ENCODE measurements around the gene ZNF587B. TPM values are rescaled to one million over a fixed set of nuclear protein-coding genes. Genes with fewer than 3 reads are reported as not detected.
"Not testable (repeated sequence)": the region's sequence is repeated elsewhere in the genome, so short reads cannot be mapped to it uniquely, and the experiment has no call there.

Gene ZNF587B
- total and polyA plus RNA-seq, 4 experiments from 2014 or later = 0.27 to 29.0 (median 15.3) TPM

GRCh38 chr19:57825511-57825910 lies 4.6 kb upstream of the ZNF587B start:
- Mint-ChIP-seq H3K27me3 (no peaks in the 10 kb centered on the region), H3K4me3 (no peak overlapping the region), H3K4me1 (peaks cover 29 to 72% (median 41%) of the 10 kb centered on the region in 4 donors), H3K9me3 (no peaks in the 10 kb centered on the region), H3K27ac (no peak overlapping the region), H3K36me3 (peaks cover 37 to 54% of the 10 kb centered on the region in 2 donors)
- Histone ChIP-seq H3K27ac (ENCODE audit: low read depth, low read length) (no peak overlapping the region), H3K4me1 (ENCODE audit: insufficient read depth, low read length) (peaks cover 9% of the 10 kb centered on the region), H3K36me3 (ENCODE audit: insufficient read depth, low read length) (no peaks in the 10 kb centered on the region), H3K4me3 (ENCODE audit: low read length in 2 of 2) (no peak overlapping the region), H3K9me3 (ENCODE audit: control insufficient read depth in 1 of 2, low read length in 2 of 2) (no peaks in the 10 kb centered on the region), H3K27me3 (ENCODE audit: insufficient read depth, low read length) (no peaks in the 10 kb centered on the region)
- intact Hi-C loops (cut with micrococcal nuclease) = no loop called here
- no peak for DNase-seq
- POLR2A ChIA-PET (ENCODE audit: partially characterized antibody) = interaction anchor here (1.5 kb wide), 1 partner anchor 25 kb away, joined by 3 read pairs; no protein-coding TSS in a partner anchor
- CTCF ChIA-PET (ENCODE audit: partially characterized antibody) = no interaction called here

GRCh38 chr19:57829316-57829715 lies 783 bp upstream of the ZNF587B start:
- no peaks in the 10 kb centered on the region for H3K27me3 ChIP-seq (ENCODE audit: insufficient read depth, low read length)
- no peaks in the 10 kb centered on the region for H3K36me3 ChIP-seq (ENCODE audit: insufficient read depth, low read length)
- no peak overlapping the region for H3K4me3 ChIP-seq (ENCODE audit: low read length in 2 of 2)
- no peaks in the 10 kb centered on the region for H3K9me3 ChIP-seq (ENCODE audit: control insufficient read depth in 1 of 2, low read length in 2 of 2)
- H3K4me1 ChIP-seq (ENCODE audit: insufficient read depth, low read length) = no peaks in the 10 kb centered on the region
- Mint-ChIP-seq H3K9me3 (no peaks in the 10 kb centered on the region), H3K4me1 (peaks cover 9 to 46% (median 23%) of the 10 kb centered on the region in 4 donors), H3K27me3 (no peaks in the 10 kb centered on the region), H3K36me3 (peaks cover 32 to 40% of the 10 kb centered on the region in 2 donors), H3K4me3 (no peak overlapping the region), H3K27ac (no peak overlapping the region)
- ChIA-PET CTCF (ENCODE audit: partially characterized antibody) (no interaction called here), POLR2A (ENCODE audit: partially characterized antibody) (no interaction called here)
- no peak for DNase-seq
- no peak overlapping the region for H3K27ac ChIP-seq (ENCODE audit: low read depth, low read length)
- intact Hi-C loops (cut with micrococcal nuclease) = no loop called here

GRCh38 chr19:57836991-57837390 lies 6.9 kb downstream of the ZNF587B start:
- H3K27ac ChIP-seq (ENCODE audit: low read depth, low read length); H3K4me3 ChIP-seq (ENCODE audit: low read length in 2 of 2); H3K27me3 Mint-ChIP-seq; H3K36me3 ChIP-seq (ENCODE audit: insufficient read depth, low read length); H3K9me3 ChIP-seq (ENCODE audit: control insufficient read depth in 1 of 2, low read length in 2 of 2); POLR2A ChIA-PET (ENCODE audit: partially characterized antibody); H3K27ac Mint-ChIP-seq; H3K9me3 Mint-ChIP-seq; H3K4me3 Mint-ChIP-seq; H3K4me1 ChIP-seq (ENCODE audit: insufficient read depth, low read length); intact Hi-C loops (cut with micrococcal nuclease); H3K27me3 ChIP-seq (ENCODE audit: insufficient read depth, low read length); CTCF ChIA-PET (ENCODE audit: partially characterized antibody); DNase-seq: not testable (repeated sequence)
- peaks cover 4 to 19% (median 9%) of the 10 kb centered on the region in 4 donors for H3K4me1 Mint-ChIP-seq
- peaks cover 15 to 36% of the 10 kb centered on the region in 2 donors for H3K36me3 Mint-ChIP-seq

GRCh38 chr19:57838622-57839191 lies 8.6 kb downstream of the ZNF587B start:
- POLR2A ChIA-PET (ENCODE audit: partially characterized antibody); H3K9me3 Mint-ChIP-seq; H3K27me3 ChIP-seq (ENCODE audit: insufficient read depth, low read length); H3K27ac ChIP-seq (ENCODE audit: low read depth, low read length); intact Hi-C loops (cut with micrococcal nuclease); H3K4me3 ChIP-seq (ENCODE audit: low read length in 2 of 2); CTCF ChIA-PET (ENCODE audit: partially characterized antibody); H3K36me3 ChIP-seq (ENCODE audit: insufficient read depth, low read length); H3K4me3 Mint-ChIP-seq; H3K4me1 ChIP-seq (ENCODE audit: insufficient read depth, low read length); H3K9me3 ChIP-seq (ENCODE audit: control insufficient read depth in 1 of 2, low read length in 2 of 2); DNase-seq; H3K27me3 Mint-ChIP-seq: not testable (repeated sequence)
- Mint-ChIP-seq H3K4me1 (peaks cover 4 to 15% (median 8%) of the 10 kb centered on the region in 4 donors), H3K36me3 (peaks cover 20 to 48% of the 10 kb centered on the region in 2 donors), H3K27ac (peak overlapping the region in 4 of 7 donors; percentile 15 to 77 (median 24))

GRCh38 chr19:57841122-57841763 lies 11.1 kb downstream of the ZNF587B start:
- no peaks in the 10 kb centered on the region for H3K9me3 ChIP-seq (ENCODE audit: control insufficient read depth in 1 of 2, low read length in 2 of 2)
- H3K4me3 Mint-ChIP-seq = no peak overlapping the region
- no peak for DNase-seq
- no peaks in the 10 kb centered on the region for H3K27me3 Mint-ChIP-seq
- intact Hi-C loops (cut with micrococcal nuclease) = no loop called here
- CTCF ChIA-PET (ENCODE audit: partially characterized antibody) = no interaction called here
- no peaks in the 10 kb centered on the region for H3K4me1 ChIP-seq (ENCODE audit: insufficient read depth, low read length)
- peaks cover 6% of the 10 kb centered on the region for H3K36me3 ChIP-seq (ENCODE audit: insufficient read depth, low read length)
- POLR2A ChIA-PET (ENCODE audit: partially characterized antibody) = no interaction called here
- H3K9me3 Mint-ChIP-seq = peaks cover 0 to 2% (median 0%) of the 10 kb centered on the region in 8 donors
- H3K4me1 Mint-ChIP-seq = peaks cover 4 to 19% (median 10%) of the 10 kb centered on the region in 4 donors
- no peak overlapping the region for H3K4me3 ChIP-seq (ENCODE audit: low read length in 2 of 2)
- no peak overlapping the region for H3K27ac ChIP-seq (ENCODE audit: low read depth, low read length)
- no peaks in the 10 kb centered on the region for H3K27me3 ChIP-seq (ENCODE audit: insufficient read depth, low read length)
- H3K27ac Mint-ChIP-seq = peak overlapping the region in 2 of 7 donors; percentile 15 to 57
- H3K36me3 Mint-ChIP-seq = peaks cover 27 to 57% of the 10 kb centered on the region in 2 donors

- H3K36me3 ChIP-seq (ENCODE audit: insufficient read depth, low read length); H3K27me3 Mint-ChIP-seq; H3K27ac ChIP-seq (ENCODE audit: low read depth, low read length); H3K27me3 ChIP-seq (ENCODE audit: insufficient read depth, low read length); H3K9me3 Mint-ChIP-seq; H3K4me3 ChIP-seq (ENCODE audit: low read length in 2 of 2); intact Hi-C loops (cut with micrococcal nuclease); H3K4me3 Mint-ChIP-seq; H3K9me3 ChIP-seq (ENCODE audit: control insufficient read depth in 1 of 2, low read length in 2 of 2); CTCF ChIA-PET (ENCODE audit: partially characterized antibody); DNase-seq: not testable (repeated sequence)
- Mint-ChIP-seq H3K27ac (peak overlapping the region in 1 of 7 donors; percentile 29), H3K4me1 (peaks cover 15 to 37% (median 24%) of the 10 kb centered on the region in 4 donors), H3K36me3 (peaks cover 26 to 44% of the 10 kb centered on the region in 2 donors)
- H3K4me1 ChIP-seq (ENCODE audit: insufficient read depth, low read length) = peaks cover 20% of the 10 kb centered on the region
- POLR2A ChIA-PET (ENCODE audit: partially characterized antibody) = interaction anchor here (1.7 to 1.9 kb wide), 2 partner anchors 27 to 32 kb away, joined by 4 read pairs; no protein-coding TSS in a partner anchor
Observed at GRCh38 chr19:57847164-57847563, 17.1 kb downstream of the ZNF587B start.

- H3K9me3 Mint-ChIP-seq = peaks cover 2 to 11% (median 8%) of the 10 kb centered on the region in 8 donors
- H3K9me3 ChIP-seq (ENCODE audit: control insufficient read depth in 1 of 2, low read length in 2 of 2); H3K36me3 ChIP-seq (ENCODE audit: insufficient read depth, low read length); CTCF ChIA-PET (ENCODE audit: partially characterized antibody); H3K27me3 ChIP-seq (ENCODE audit: insufficient read depth, low read length); H3K27me3 Mint-ChIP-seq; DNase-seq; intact Hi-C loops (cut with micrococcal nuclease): not testable (repeated sequence)
- peak overlapping the region; percentile 90 to 96 (median 96) for H3K4me3 Mint-ChIP-seq
- peak overlapping the region; percentile 84 for H3K27ac ChIP-seq (ENCODE audit: low read depth, low read length)
- peak overlapping the region; percentile 94 to 98 (median 97) for H3K27ac Mint-ChIP-seq
- H3K4me1 ChIP-seq (ENCODE audit: insufficient read depth, low read length) = peaks cover 20% of the 10 kb centered on the region
- H3K4me1 Mint-ChIP-seq = peaks cover 19 to 46% (median 30%) of the 10 kb centered on the region in 4 donors
- peak overlapping the region in 1 of 2 donors; percentile 62 for H3K4me3 ChIP-seq (ENCODE audit: low read length in 2 of 2)
- H3K36me3 Mint-ChIP-seq = peaks cover 32 to 46% of the 10 kb centered on the region in 2 donors
- POLR2A ChIA-PET (ENCODE audit: partially characterized antibody) = interaction anchor here (0.6 to 2.0 kb wide), 13 partner anchors 30 to 695 kb away, joined by 3 to 10 read pairs (median 4); partner anchors contain the start of genes RPS5, TRIM28, ZNF417 and ZNF551
Observed at GRCh38 chr19:57849162-57849665, 19.1 kb downstream of the ZNF587B start.
